Osteoblast (primary cell): ENCODE results near the gene RNF125. TPM values are rescaled to one million over a fixed set of nuclear protein-coding genes. Genes with fewer than 3 reads are reported as not detected.
A peak's percentile ranks its signal among the peaks of the same experiment; 100 is the strongest.
"Not testable (repeated sequence)": the region's sequence is repeated elsewhere in the genome, so short reads cannot be mapped to it uniquely, and the experiment has no call there.

Source experiments
- DNase-seq: peaks from one replicate; pipeline ENCODE4 v3.0.0; 2011; ENCODE audit warnings: low spot score, mixed read lengths; ENCODE audit not compliant: insufficient read length; ENCODE audit errors: missing footprints
- H2AFZ ChIP-seq: 2 replicates; pipeline ENCODE4 v1.6.0; 2011; ENCODE audit warnings: mild to moderate bottlenecking, low read length
- H3K27ac ChIP-seq: 2 replicates; pipeline ENCODE4 v1.5.1; 2011; ENCODE audit warnings: mild to moderate bottlenecking, low read depth, low read length, moderate library complexity
- H3K27me3 ChIP-seq: 2 replicates; pipeline ENCODE4 v1.6.0; 2012; ENCODE audit warnings: mild to moderate bottlenecking, control low read depth, inconsistent platforms, low read length, moderate library complexity; ENCODE audit not compliant: insufficient read depth
- H3K36me3 ChIP-seq: 2 replicates; pipeline ENCODE4 v1.5.1; 2011; ENCODE audit warnings: mild to moderate bottlenecking, low read length, control low read depth, moderate library complexity; ENCODE audit not compliant: insufficient read depth
- H3K4me1 ChIP-seq: 2 replicates; pipeline ENCODE4 v1.5.1; 2011; ENCODE audit warnings: mild to moderate bottlenecking, low read length, control low read depth, moderate library complexity; ENCODE audit not compliant: insufficient read depth
- H3K4me2 ChIP-seq: 2 replicates; pipeline ENCODE4 v1.6.0; 2011; ENCODE audit warnings: mild to moderate bottlenecking, low read length; ENCODE audit not compliant: insufficient read depth
- H3K4me3 ChIP-seq: fragments of 200-600 bp; sonication (generic); 3 replicates; pipeline ENCODE4 v1.5.1; 2012; ENCODE audit warnings: mild to moderate bottlenecking, low read length, inconsistent platforms; ENCODE audit not compliant: insufficient read depth
- H3K79me2 ChIP-seq: 2 replicates; pipeline ENCODE4 v1.6.0; 2012; ENCODE audit warnings: mild to moderate bottlenecking, low read length, control low read depth, inconsistent platforms; ENCODE audit not compliant: insufficient read depth
- H3K9me3 ChIP-seq: 2 replicates; pipeline ENCODE4 v1.5.1; 2011; ENCODE audit warnings: low read depth, low read length, control low read depth
- H4K20me1 ChIP-seq: 2 replicates; pipeline ENCODE4 v1.6.0; 2012; ENCODE audit warnings: mild to moderate bottlenecking, low read length, control low read depth; ENCODE audit not compliant: insufficient read depth
- total RNA-seq: library from RNA; depleted of rRNA; stranded (reverse); fragments of >200 nt; gene quantifications from 2 replicates; pipeline ENCODE4 v1.2.3, GENCODE V29; 2012
- TF ChIP-seq, protein P1 (sequence below): IDR thresholded peaks from 2 replicates; pipeline ENCODE4 v1.5.1; 2011; ENCODE audit warnings: mild to moderate bottlenecking, low read depth, low read length, moderate library complexity; ENCODE audit errors: extremely low read depth

The RNF125 gene
- total RNA-seq, 1 donor = under 0.01 TPM

DNA sequence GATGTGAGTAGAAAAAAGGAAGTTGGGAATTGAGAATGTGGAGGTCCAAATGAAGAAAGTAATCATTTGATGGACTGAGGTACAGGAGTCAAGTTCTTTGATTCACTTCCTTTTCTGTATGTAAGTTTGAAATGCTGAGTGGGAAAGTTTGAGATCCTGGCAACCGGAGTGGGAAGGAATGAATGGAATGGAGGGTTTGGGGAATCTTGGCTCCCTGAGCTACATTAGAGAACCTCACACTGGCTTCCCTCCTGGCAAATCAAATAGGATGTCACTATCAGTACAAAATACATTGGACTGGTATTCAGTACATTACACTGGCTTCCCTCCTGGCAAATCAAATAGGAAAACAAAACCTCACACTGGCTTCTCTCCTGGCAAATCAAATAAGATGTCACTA lies 63.3 kb downstream of the RNF125 start:
- TF ChIP-seq, protein P1, sequence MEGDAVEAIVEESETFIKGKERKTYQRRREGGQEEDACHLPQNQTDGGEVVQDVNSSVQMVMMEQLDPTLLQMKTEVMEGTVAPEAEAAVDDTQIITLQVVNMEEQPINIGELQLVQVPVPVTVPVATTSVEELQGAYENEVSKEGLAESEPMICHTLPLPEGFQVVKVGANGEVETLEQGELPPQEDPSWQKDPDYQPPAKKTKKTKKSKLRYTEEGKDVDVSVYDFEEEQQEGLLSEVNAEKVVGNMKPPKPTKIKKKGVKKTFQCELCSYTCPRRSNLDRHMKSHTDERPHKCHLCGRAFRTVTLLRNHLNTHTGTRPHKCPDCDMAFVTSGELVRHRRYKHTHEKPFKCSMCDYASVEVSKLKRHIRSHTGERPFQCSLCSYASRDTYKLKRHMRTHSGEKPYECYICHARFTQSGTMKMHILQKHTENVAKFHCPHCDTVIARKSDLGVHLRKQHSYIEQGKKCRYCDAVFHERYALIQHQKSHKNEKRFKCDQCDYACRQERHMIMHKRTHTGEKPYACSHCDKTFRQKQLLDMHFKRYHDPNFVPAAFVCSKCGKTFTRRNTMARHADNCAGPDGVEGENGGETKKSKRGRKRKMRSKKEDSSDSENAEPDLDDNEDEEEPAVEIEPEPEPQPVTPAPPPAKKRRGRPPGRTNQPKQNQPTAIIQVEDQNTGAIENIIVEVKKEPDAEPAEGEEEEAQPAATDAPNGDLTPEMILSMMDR = no peak

DNA sequence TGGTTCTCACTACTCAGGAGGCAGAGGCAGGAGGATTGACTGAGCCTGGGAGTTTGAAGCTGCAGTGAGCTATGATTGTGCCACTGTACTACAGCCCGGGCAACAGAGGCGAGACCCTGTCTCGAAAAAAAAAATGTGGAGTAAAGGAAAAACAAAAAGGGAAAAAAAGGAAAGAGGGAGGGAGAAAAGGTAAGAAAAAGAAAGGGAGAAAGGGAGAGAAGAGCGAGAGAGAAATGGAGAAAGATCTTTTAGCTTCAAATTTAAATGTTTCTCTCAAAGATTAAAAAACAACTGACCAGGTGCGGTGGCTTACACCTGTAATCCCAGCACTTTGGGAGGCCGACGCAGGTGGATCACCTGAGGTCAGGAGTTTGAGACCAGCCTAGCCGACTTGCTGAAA lies 65.2 kb downstream of the RNF125 start:
- no peaks in the 10 kb centered on the region for H3K79me2 ChIP-seq
- H4K20me1 ChIP-seq = no peaks in the 10 kb centered on the region
- no peaks in the 10 kb centered on the region for H3K36me3 ChIP-seq
- DNase-seq = no peak
- H3K9me3 ChIP-seq = no peaks in the 10 kb centered on the region
- TF ChIP-seq, protein P1 = no peak
- H2AFZ ChIP-seq = no peak overlapping the region
- H3K4me3 ChIP-seq = no peak overlapping the region
- H3K4me1 ChIP-seq = peaks cover 18% of the 10 kb centered on the region
- H3K4me2 ChIP-seq = no peak overlapping the region
- H3K27ac ChIP-seq = no peak overlapping the region
- no peaks in the 10 kb centered on the region for H3K27me3 ChIP-seq

More for the DNA sequence above, 63.3 kb downstream of the RNF125 start:
- H3K9me3 ChIP-seq = no peaks in the 10 kb centered on the region
- DNase-seq = peak; percentile 38
- no peak overlapping the region for H2AFZ ChIP-seq
- H3K4me1 ChIP-seq = peaks cover 15% of the 10 kb centered on the region
- no peak overlapping the region for H3K4me3 ChIP-seq
- H3K27ac ChIP-seq = no peak overlapping the region
- no peaks in the 10 kb centered on the region for H3K79me2 ChIP-seq
- no peaks in the 10 kb centered on the region for H4K20me1 ChIP-seq
- H3K27me3 ChIP-seq = no peaks in the 10 kb centered on the region
- H3K36me3 ChIP-seq = no peaks in the 10 kb centered on the region
- no peak overlapping the region for H3K4me2 ChIP-seq

DNA sequence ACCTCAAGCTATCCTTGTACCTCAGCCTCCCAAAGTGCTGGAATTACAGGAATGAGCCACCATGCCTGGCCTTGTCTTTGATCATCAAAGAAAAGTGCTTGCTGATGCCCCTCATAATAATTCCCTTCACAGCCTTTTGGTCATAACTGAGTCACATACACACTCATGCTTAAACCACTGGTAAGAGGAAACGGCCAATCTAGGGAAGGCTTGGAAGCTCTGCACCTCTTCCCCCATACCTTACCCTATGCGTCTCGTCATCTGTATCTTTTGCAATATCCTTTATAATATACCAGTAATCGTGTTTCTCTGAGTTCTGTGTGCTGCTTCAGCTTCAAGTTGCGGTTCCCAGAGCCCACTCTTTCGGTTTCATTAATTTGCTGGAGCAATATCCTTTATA lies 68.3 kb downstream of the RNF125 start:
- Histone ChIP-seq H3K36me3 (no peaks in the 10 kb centered on the region), H3K79me2 (no peaks in the 10 kb centered on the region), H4K20me1 (no peaks in the 10 kb centered on the region), H3K9me3 (no peaks in the 10 kb centered on the region), H3K27ac (no peak overlapping the region), H3K4me3 (no peak overlapping the region), H2AFZ (no peak overlapping the region), H3K4me2 (no peak overlapping the region), H3K4me1 (peaks cover 23% of the 10 kb centered on the region), H3K27me3 (no peaks in the 10 kb centered on the region)
- TF ChIP-seq, protein P1 = no peak
- DNase-seq = no peak

DNA sequence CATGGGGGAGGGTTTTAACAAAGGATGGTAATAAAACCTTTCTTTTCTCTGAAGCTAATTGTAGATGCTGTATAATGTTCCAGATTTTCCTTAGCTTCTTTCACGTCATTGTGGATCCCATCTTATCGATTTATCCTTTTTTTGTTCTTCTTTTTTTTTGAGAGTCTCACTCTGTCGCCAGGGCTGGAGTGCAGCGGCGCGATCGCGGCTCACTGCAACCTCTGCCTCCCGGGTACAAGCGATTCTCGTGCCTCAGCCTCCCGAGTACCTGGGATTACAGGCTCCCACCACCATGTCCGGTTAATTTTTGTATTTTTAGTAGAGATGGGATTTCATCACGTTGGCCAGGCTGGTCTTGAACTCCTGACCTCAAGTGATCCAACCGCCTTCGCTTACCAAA lies 72.2 kb downstream of the RNF125 start:
- not testable (repeated sequence) for H3K4me2 ChIP-seq, H3K4me3 ChIP-seq, H3K27me3 ChIP-seq, H2AFZ ChIP-seq, H3K36me3 ChIP-seq, DNase-seq, H3K9me3 ChIP-seq, H4K20me1 ChIP-seq, H3K27ac ChIP-seq
- peaks cover 33% of the 10 kb centered on the region for H3K79me2 ChIP-seq
- H3K4me1 ChIP-seq = peaks cover 15% of the 10 kb centered on the region

DNA sequence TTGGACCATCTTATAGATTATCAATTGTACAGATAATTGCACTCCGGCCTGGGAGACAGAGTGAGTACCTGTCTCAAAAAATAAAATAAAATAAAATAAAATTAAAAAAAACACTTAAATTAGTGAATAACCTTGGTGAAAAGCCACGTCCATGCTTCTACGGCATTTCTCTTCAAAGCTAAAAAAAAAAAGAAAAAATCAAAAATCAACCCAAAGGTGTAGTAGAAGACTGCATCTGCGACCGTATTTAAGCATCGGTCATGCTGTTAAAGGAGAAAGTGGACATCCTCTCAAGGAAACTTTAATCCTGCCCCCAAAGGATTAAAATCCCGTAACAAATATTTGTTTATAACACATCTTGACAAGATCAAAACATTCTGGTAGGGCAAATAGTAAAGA lies 72.7 kb downstream of the RNF125 start:
- no peaks in the 10 kb centered on the region for H3K27me3 ChIP-seq
- H3K36me3 ChIP-seq = peaks cover 5% of the 10 kb centered on the region
- peak overlapping the region; percentile 90 for H3K4me2 ChIP-seq
- peak overlapping the region; percentile 80 for H3K27ac ChIP-seq
- H3K9me3 ChIP-seq = no peaks in the 10 kb centered on the region
- TF ChIP-seq, protein P1 = no peak
- DNase-seq = no peak
- peaks cover 38% of the 10 kb centered on the region for H3K79me2 ChIP-seq
- peak overlapping the region; percentile 91 for H2AFZ ChIP-seq
- H4K20me1 ChIP-seq = peaks cover 14% of the 10 kb centered on the region
- H3K4me1 ChIP-seq = peaks cover 15% of the 10 kb centered on the region
- H3K4me3 ChIP-seq = peak overlapping the region; percentile 96
